HG03342 (cell line): ENCODE results near the gene PPM1L.
A peak's percentile ranks its signal among the peaks of the same experiment; 100 is the strongest.

Experiments
- ATAC-seq: cut with Tn5 transposase; IDR thresholded peaks from one replicate; pipeline ENCODE4 v1.9.1; 2021; ENCODE audit warnings: mild to moderate bottlenecking, moderate library complexity; ENCODE audit not compliant: unreplicated experiment

PPM1L gene

GRCh38 chr3:161070980-161071663 lies 315.1 kb downstream of the PPM1L start:
- ATAC-seq = no peak

- no peak for ATAC-seq
Observed at GRCh38 chr3:161072211-161072621, 316.2 kb downstream of the PPM1L start.

GRCh38 chr3:161072751-161073150 lies 316.7 kb downstream of the PPM1L start:
- no peak for ATAC-seq

GRCh38 chr3:161073181-161073580 lies 317.1 kb downstream of the PPM1L start:
- no peak for ATAC-seq

- peak; percentile 90 for ATAC-seq
Observed at GRCh38 chr3:161081633-161082032, 325.6 kb downstream of the PPM1L start.

- ATAC-seq = peak; percentile 24
Observed at GRCh38 chr3:161082063-161082462, 326.0 kb downstream of the PPM1L start.

GRCh38 chr3:161083131-161083530 lies 327.1 kb downstream of the PPM1L start:
- no peak for ATAC-seq

GRCh38 chr3:161084277-161084676 lies 328.2 kb downstream of the PPM1L start:
- ATAC-seq = no peak

- ATAC-seq = no peak
Observed at GRCh38 chr3:161093895-161094294, 337.9 kb downstream of the PPM1L start.

GRCh38 chr3:161096771-161097367 lies 340.8 kb downstream of the PPM1L start:
- no peak for ATAC-seq

GRCh38 chr3:161100994-161101393 lies 345.0 kb downstream of the PPM1L start:
- no peak for ATAC-seq

- no peak for ATAC-seq
Observed at GRCh38 chr3:161101609-161102008, 345.6 kb downstream of the PPM1L start.

GRCh38 chr3:161103776-161104385 lies 347.9 kb downstream of the PPM1L start:
- ATAC-seq = no peak

- ATAC-seq = peak; percentile 77
Observed at GRCh38 chr3:161104561-161105551, 348.8 kb downstream of the PPM1L start, which contains the start of gene B3GALNT1. Gene B3GALNT1 (minus strand): TSS chr3:161105349. CDS start chr3:161086754, 18,595 bp downstream.

- ATAC-seq = no peak
Observed at GRCh38 chr3:161107311-161107710, 351.3 kb downstream of the PPM1L start.

- no peak for ATAC-seq
Observed at GRCh38 chr3:161108840-161109239, 352.8 kb downstream of the PPM1L start.

GRCh38 chr3:161117646-161118045 lies 361.6 kb downstream of the PPM1L start:
- ATAC-seq = no peak

GRCh38 chr3:161126495-161126894 lies 370.5 kb downstream of the PPM1L start:
- ATAC-seq = no peak
